GM19043 (cell line): Measurements from ENCODE around the gene TTLL11.
"Not testable (repeated sequence)": the region's sequence is repeated elsewhere in the genome, so short reads cannot be mapped to it uniquely, and the experiment has no call there.

ENCODE experiments used
- ATAC-seq: cut with Tn5 transposase; IDR thresholded peaks from one replicate; pipeline ENCODE4 v1.9.1; 2021; ENCODE audit warnings: low read depth; ENCODE audit not compliant: unreplicated experiment

TTLL11 gene

DNA sequence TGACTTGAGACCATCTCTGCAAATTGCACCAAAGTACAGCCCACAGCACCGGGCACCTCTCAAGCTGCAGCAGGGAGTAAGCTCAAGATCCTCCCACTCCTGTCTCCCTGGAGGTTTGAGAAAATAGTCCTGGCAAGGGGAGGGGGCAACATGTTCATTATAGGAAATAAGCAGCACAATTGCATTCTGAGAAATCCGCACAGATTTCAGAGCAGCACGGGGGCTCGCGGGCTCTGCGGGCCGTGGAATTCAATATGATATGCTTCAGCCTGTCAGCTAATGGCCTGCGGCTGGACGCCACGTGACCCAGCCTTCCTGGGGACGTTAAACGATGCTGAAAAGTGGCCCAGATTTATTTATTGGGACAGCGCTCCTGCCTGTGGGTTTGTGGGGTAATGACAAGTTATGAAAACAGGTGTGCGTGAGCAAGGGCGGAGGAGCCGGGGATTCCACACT lies 285.3 kb downstream of the TTLL11 start:
- ATAC-seq = no peak

DNA sequence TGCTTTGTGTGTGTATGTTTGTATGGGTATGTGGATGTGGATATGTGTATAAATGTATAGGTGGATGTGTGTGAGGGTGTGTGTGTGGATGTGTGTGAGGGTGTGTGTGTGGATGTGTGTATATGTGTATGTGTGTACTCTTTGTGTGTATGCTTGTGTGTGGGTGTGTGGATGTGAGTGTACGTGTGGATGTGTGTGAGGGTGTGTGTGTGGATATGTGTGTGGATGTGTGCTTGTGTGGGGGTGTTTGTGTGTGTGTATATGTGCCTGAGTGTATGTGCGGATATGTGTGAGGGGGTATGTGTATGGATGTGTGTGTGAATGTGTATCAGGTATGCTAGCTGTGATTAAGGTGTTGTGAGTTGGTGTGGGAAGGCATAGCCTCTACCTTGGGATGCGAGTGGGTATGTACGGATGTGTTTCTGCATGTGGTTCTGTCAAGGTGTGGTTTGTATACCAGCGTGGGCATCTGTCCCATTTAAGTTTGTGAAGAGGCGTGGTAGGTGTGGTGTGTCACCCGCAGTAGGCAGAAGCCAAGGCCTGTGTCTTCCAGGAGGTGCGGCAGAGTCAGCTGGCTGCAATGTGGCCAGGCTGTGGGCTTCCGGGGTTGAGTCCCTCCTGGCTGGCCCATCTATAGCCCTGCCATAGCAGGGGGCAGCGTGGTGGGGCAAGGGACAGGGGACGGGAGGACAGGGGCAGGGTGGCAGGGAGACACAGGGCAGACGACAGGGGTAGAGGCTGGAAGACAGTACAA lies 285.9 kb downstream of the TTLL11 start:
- ATAC-seq = no peak

DNA sequence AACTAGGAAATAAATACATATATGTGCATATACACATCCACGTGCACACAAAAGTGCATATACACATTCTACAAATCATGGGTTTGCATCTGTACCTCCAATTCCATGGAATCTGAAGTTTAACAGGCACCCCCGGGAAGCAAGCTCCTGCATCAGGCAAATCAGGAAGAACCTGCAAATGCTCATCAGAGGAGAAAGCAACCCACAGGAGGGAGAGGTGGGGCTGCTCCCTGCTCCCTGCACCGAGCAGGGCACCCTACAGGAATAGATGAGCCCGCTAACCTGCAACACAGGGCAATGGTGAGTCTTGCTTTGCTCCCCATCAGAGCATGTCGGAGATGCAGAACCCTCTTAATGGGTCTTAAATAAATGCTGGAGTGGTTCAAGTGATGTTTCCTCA lies 290.4 kb downstream of the TTLL11 start:
- ATAC-seq = no peak

DNA sequence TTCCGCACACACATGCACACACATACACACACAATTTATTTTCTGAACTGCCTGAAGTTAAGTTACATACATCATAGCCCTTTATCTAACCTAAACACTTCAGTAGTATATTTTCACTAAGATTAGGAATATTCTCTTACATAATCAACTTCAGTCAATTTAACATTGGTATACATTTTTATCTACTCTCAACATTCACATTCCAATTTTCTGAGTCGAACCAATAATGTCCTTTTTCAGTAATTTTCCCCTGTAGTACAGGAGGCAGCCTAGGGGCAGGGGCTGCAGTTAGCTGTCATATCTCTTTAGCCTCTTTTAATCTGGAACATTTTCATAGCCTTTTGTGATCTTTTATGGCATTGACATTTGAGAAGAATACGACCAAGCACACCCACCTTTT lies 291.5 kb downstream of the TTLL11 start:
- no peak for ATAC-seq

DNA sequence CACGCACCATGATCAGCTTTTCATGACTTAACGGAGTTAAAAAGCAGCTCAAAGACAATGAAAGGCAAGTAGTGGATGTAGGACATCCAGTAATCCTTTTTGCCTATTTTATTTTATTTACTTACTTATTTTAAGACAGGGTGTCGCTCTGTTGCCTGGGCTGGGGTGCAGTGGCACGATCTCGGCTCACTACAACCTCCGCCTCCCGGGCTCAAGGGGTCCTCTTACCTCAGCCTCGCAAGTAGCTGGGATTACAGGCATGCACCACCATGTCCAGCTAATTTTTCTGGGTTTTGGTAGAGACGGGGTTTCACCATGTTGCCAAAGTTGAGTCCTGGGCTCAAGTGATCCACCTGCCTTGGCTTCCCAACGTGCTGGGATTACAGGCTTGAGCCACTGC lies 292.7 kb downstream of the TTLL11 start:
- no peak for ATAC-seq

DNA sequence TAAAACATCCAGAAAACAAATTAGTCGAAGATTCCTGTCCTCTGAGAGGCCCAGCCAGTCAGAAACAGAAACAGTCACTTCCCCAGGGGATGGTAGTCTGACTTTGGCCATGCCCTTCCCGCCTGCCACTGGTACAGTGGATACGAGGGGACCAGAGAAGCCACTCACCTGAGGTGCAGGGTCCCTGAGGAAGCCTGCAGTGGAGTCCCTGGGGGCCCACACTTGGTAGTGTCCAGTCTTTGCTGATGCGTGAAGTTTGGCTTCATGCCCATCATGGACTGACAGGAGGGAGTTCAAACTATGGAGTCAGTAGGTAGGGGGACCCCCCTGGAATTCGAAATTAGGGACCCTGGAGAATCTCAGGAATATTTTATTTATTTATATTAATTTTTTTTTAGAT lies 294.2 kb downstream of the TTLL11 start:
- ATAC-seq = no peak

DNA sequence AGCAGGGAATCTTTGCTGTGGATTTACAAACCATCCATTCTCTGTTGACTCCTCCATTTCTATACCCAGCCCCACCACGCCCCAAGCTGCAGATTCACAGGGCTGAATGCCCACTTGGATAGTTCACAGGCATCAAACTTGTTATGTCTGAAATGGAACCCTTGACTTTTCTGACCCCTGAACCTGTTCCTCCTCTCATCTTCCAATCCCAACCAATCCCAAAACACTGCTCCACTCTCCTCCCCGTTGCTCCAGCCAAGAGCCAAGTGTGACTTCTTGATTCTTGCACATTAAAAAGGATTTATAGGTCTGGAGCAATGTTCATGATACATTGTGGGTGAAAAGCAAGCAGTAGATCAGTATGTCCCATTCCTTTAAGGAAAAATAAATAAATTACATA lies 296.0 kb downstream of the TTLL11 start:
- no peak for ATAC-seq

DNA sequence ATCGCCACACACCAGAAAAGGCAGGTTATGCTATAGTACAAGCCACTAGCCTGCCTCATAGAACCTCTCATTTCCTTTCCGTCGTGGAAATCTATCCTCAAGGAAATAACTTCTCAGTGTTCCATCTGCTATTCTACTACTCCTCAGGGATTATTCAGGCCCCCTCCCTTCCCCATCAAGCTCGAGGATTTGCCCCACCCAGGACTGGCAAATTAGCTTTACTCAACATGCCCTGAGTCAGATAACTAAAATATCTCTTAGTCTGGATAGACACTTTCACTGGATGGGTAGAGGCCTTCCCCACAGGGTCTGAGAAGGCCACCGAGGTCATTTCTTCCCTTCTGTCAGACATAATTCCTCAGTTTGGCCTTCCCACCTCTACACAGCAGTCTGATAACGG lies 298.8 kb downstream of the TTLL11 start:
- ATAC-seq = not testable (repeated sequence)

DNA sequence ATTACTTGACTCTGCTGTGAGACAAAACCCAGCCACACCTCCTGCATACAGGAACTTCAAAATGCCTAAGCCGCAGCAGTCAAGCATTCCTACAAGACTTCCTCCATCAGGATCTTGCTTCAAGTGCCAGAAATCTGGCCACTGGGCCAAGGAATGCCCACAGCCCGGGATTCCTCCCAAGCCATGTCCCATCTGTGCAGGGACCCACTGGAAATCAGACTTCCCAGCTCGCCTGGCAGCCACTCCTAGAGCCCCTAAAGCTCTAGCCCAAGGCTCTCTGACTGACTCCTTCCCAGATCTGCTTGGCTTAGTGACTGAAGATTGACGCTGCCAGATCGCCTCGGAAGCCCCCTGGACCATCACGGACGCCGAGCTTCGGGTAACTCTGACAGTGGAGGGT lies 300.6 kb downstream of the TTLL11 start:
- ATAC-seq = not testable (repeated sequence)

DNA sequence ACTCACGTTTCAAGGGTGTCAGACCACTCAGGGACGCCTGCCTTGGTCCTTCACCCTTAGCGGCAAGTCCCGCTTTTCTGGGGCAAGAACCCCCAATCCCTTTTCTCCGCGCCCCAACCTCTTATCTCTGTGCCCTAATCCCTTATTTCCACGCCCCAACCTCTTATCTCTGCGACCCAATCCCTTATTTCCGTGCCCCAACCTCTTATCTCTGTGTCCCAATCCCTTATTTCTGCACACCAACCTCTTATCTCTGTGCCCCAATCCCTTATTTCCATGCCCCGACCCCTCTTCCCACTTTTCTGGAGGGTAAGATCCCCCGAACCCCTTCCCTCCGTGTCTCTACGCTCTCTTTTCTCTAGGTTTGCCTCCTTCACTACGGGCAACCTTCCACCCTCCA lies 302.3 kb downstream of the TTLL11 start:
- ATAC-seq = no peak

DNA sequence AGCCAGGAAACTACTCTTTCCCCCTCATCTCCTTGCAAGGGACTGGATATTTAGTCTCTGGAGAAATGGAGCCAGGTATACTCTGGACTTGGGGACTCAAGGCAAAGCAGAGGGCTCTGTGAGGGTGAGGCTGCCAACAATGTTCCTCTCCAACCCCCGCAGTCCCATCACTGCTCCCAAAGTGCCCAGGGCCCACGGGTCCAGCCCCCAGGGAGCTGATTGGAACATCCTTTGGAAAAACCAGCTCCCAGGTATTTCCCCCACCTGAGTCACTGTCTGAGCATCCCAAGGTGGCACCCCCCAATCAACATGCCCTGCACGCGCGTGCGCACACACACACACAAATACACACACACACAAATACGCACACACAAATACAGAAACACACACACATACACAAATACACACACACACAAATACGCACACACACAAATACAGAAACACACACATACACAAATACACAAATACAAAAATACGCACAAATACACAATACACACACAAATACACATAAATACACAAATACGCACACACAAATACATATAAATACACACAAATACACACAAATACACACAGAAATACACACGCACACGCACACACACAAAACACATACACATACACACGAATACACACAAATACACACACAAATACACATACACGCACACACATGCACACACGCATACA lies 304.3 kb downstream of the TTLL11 start:
- no peak for ATAC-seq

DNA sequence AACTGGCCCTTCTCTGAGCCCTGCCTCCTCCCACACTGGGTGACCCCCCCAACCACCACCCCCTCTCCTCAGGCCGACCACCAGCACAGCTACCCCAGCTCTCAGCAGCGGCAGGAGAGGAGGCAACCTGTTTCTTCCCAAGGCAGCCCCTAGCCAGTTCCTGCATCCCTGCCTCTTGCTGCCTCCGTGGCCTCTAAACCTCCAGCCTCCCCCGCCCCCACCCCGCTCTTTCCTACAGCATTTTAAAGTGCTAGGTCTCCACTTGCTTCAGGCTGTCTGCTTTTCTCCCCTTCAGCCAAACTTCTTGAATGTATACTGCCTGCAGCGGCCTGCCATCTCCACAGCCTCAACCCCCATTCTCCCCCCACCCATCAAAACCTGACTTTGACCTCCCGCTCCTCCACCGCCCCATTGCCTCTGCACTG lies 306.1 kb downstream of the TTLL11 start:
- no peak for ATAC-seq

DNA sequence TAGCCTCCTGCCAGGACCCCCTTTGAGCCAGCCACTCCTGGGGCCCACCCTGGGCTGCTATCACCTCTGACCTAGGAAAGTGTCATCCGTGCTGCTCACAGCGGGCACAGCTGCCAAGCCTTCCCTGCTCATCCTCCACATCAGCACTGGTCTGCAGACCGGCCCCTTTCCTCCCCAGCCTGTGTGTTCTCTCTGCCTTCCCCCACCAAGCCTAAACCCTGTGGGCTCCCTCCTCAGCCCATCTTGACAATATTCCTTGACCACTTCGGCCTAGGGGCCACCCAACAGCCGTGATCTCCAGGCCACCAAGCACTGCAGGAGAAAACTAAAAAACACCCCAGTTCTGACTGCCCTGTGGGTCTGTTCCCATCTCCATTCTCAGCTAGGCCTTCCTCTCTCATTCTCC lies 306.6 kb downstream of the TTLL11 start:
- no peak for ATAC-seq

DNA sequence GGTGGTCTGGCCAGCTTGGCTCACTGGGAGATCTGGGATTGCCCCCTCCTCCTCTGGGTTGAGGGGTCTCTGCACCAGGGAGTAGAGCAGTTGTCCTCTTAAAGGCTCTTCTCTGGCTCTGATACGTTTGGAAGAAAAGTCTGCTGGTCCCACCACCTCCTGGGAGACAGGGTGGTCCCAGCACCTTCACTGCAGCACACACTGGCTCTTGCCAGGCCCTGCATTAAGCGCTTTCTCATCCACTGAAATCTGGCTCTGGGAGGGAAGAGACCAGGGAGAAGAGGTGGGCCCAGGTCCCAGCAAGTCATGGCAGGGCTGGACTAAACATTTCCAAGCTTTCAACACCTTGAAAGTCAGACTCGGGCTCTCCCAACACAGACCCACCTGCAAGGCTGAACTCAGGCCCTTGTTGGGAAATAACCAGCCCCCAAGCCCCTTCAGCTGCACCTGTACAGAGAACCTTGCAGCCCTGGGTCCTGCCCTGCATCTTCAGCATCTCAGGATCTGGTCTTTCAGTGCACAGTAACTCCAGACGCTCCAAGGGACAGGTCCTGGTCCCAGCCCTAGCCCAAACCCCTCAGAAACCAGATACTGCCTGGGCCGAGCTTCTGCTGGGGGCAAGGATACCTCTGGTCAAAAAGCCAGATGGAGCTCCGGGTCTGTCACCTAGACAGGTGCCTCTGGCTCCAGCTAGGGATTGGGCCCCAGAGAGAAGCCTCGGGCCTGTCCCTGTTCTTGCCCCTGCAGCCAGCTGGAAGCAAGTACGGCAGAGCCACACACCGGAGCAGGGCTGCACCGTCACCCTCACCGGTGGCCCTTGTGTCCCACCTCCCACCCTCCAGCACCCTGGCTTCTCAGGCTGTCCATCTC lies 307.2 kb downstream of the TTLL11 start:
- no peak for ATAC-seq

DNA sequence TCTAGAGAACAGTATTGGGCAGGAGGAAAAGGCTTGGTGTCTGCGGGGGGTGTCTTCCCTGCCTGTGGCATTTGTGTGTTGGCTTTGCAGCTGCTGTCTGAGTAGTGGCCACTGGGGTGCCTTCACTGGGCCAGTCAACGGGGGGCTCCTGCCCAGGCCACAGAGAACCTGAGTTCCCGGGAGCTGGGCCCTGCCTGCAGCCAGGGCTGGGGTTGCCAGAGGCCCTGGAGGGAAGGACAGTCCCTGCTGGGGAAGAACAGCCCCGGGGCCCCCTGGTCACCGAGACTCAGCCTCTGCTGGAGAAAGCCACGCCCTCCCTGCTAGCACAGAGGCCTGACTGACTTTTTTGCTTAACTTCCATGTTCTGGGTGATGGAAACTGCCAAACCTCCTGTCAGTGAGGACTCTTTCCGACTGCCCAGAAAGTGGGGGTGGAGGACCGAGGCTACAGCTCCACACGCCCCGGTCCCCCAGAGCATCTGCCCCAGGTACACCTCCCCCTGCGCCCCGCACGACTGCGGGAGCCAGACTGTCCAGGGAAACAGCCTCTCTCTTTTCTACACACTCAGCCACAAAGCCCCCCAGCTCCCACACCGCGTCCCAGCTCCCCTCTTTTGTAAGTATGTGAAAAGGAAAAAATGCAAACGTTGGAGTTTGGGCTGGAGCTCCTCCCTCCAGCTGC lies 308.2 kb downstream of the TTLL11 start:
- no peak for ATAC-seq

DNA sequence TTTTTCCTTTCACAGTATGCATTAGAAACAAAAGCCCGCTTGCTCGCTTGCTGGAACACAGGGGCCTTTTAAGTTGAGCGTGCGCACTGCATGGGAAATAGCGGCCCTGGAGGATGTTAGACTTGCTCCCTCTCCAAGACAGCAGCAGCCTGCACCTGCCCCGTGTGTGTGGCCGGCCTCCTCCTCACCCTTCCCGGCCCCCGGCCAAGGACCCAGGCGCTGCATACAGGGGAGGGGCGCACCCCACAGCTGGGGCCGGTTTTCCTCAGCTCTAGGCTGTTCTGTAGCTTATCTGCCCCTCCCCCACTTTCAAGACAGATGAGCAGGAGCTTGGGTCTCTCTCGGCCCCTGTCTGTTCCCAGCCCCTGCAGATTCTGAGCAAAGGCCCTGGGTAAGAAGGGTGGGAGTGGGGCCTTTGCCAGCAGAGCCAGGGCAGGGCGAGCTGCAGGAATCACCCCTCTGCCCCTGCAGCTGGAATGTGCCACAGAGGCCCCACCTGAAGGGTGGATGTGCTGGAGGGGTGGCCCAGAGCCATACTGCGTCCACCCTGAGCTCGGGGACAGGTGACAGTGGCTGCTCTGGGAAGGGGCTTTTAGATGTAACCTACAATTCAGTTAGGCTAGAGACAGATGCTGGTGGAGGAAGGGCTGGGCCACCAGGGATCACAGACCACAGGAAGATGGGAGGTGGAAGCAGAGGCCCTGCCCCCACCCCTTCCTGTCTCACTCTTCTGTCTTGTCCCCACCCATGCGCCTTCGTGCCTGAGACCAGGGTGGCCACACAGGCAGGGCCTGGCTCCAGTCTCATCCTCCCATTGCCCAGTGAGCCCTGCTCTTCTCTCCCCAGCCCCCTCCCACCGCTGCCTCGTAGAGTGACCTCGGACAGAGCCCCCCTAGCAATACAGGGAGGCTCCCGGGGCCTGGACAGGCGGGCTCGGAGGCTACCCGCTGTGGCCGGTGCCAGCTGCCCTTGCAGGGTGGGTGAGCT lies 309.3 kb downstream of the TTLL11 start:
- ATAC-seq = no peak

DNA sequence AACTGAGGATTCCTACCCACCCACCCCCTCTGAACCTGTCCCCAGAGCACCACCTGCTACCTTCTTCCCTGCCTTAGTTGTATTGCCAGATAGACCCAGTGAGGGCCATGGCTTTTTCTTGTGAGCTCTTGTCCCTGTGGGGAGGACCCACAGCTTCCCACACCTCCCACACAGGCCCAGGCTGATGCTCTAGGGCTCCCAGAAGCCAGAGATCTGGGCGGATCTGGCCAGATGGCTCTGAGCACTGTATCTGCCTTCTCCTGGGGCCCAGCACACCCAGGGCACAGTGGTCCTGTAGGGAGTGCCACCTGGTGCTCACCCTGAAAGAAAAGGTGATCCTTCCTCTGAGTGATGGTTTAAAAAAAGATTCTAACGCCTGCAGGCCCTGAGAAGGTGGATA lies 310.0 kb downstream of the TTLL11 start:
- ATAC-seq = no peak

DNA sequence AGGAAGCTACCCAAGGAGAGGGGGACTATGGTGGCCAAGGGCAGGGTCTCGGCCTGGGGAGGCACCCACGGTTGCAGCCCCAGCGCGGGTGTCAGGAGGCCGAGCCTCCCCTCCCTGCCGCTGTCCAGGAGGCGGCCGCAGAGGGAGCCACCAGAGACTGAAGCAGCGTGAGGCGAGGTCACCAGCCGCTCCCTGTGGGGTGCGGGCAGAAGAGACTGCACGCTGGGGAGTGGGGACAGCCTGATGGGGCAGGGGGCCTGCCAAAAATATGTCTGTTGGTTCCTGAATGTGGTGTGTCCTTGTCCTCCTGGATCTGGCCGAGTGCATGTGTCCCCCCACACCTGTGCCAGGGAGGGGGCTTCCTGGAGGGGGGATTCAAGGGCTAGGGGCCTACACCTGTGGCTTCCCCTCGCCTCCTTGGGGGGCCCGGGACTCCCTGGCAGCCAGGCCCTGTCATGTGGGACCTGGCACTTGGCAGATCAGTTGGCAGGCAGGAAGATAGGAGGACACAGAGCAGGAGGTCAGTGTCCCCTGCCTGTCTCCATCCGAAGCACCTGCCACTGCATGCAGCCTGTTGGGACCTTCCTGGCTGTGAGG lies 310.5 kb downstream of the TTLL11 start:
- no peak for ATAC-seq
